ENCODE data around the gene ATOSB. TPM values are rescaled to one million over a fixed set of nuclear protein-coding genes. Genes with fewer than 3 reads are reported as not detected.

Gene ATOSB
- total and polyA plus RNA-seq, 9 of the 15 experiments (the other 6 are each of a cell fraction or from before 2014, with no cell fraction given), result 0.45 to 8.0 (median 4.2) TPM

DNA sequence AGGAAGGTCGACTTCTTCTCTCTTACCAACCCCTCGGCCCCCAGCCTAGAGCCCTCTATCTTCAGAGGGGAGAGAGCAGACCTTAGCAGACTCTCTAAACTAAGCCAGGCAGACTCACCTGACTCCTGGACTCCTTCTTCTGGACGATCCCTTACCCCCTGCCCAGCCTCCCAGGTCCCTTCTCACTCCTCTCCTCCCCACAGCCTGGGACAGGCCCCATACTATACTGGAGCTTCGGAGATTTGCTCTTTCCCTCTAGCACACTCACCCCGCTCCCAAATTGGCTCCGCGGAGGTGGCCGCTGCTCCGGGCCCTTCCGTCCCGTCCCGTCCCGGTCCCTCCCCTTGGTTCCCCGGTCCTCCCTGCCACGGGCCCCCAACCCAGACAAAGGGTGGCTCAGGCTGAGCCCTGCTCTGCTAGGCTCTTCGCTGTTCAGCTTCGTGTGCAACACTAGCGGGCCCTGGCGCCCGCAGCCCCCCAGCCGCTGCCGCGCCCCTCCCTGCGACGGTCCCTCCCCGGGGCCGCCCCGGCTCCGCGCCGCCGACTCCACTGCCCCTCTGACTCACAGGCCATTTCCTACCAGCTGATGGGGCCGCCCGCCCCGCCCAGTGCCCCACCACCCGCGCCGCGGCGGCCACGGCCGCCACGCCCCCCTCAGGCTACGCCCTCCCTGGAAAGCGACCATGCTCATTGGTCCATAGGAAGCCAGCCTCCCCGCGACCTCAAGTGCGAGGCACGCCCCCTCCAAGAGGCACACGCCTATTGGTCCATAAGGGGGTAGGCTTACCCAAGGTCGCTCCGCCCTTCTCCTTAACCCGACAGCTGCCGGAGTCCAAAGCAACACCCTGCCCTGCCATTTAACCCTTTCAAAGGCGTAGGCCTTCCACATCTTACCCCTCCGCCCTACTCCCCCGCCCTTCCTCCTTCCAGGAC is 4.4 kb downstream of the ATOSB start:
- Histone ChIP-seq H3K27me3 (ENCODE audit: control insufficient read depth in 2 of 2, insufficient read depth in 2 of 2, low read length in 2 of 2) (no peaks in the 10 kb centered on the region), H3K4me2 (ENCODE audit: insufficient read depth, low read length) (peak overlapping the region; percentile 82), H3K9me3 (replicated peaks; ENCODE audit: control insufficient read depth, insufficient read depth, low read depth, low read length) (no peaks in the 10 kb centered on the region), H3K4me3 (peak overlapping the region; percentile 65), H3K9ac (ENCODE audit: insufficient read depth in 1 of 2, low read depth in 2 of 2, low read length in 2 of 2) (peak overlapping the region; percentile 66 to 90), H3K36me3 (ENCODE audit: control insufficient read depth, insufficient read depth, low read length) (peaks cover 17% of the 10 kb centered on the region; the same call in 2 of the 3 replicates), H3K4me1 (replicated peaks in 1 of 2; ENCODE audit: control insufficient read depth in 2 of 2, insufficient read depth in 2 of 2, low read length in 2 of 2) (peaks cover 47 to 56% of the 10 kb centered on the region in 2 experiments), H3K27ac (ENCODE audit: extremely low read depth, low read depth, low read length) (peak overlapping the region; percentile 82), H3K9me1 (ENCODE audit: control insufficient read depth, insufficient read depth, low read length) (no peaks in the 10 kb centered on the region), H2AFZ (ENCODE audit: low read depth, low read length) (peak overlapping the region; percentile 66), H4K20me1 (replicated peaks; ENCODE audit: control insufficient read depth, insufficient read depth, low read length) (no peaks in the 10 kb centered on the region; the same call in 1 of the 2 replicates), H3K79me2 (ENCODE audit: control insufficient read depth, insufficient read depth, low read length) (peaks cover 47% of the 10 kb centered on the region)
- in situ Hi-C loops (cut with MboI) (no loop called here), intact Hi-C loops (cut with micrococcal nuclease) (no loop called here)
- POLR2A ChIA-PET, result interaction anchor here (0.6 to 1.2 kb wide), 3 partner anchors 12 to 682 kb away, joined by 3 read pairs; partner anchors contain the start of gene VCP
- DNase-seq (ENCODE audit: extremely low read depth in 1 of 4, low spot score in 3 of 4), result peak; percentile 84 to 97 (median 93)
- under 1% methylated on average over 28 of the region's 57 CpGs for WGBS (ENCODE audit: insufficient coverage, low coverage, missing lambda C conversion rate)
- no TSS peak for BruUV-seq (replicated peaks)
- ATAC-seq, result peak; percentile 83
- CTCF ChIA-PET (ENCODE audit: low intra/inter-chr PET ratio), result no interaction called here
- FAIRE-seq, result peak; percentile 99
- no peak for TF ChIP-seq ZNF12 (CRISPR knock-in tag; IDR thresholded peaks at IDR 0.05)
- peak; percentile 61 for TF ChIP-seq CCNT2 (IDR thresholded peaks at IDR 0.05; ENCODE audit: borderline replicate concordance, extremely low read depth, insufficient read length, low read depth, low read length)
- peak; percentile 46; the same call in 1 of the 2 replicates for TF ChIP-seq POLR2A (conservative IDR thresholded peaks at IDR 0.05)
- no peak for TF ChIP-seq MGA (IDR thresholded peaks at IDR 0.05)
- TF ChIP-seq, protein P1, sequence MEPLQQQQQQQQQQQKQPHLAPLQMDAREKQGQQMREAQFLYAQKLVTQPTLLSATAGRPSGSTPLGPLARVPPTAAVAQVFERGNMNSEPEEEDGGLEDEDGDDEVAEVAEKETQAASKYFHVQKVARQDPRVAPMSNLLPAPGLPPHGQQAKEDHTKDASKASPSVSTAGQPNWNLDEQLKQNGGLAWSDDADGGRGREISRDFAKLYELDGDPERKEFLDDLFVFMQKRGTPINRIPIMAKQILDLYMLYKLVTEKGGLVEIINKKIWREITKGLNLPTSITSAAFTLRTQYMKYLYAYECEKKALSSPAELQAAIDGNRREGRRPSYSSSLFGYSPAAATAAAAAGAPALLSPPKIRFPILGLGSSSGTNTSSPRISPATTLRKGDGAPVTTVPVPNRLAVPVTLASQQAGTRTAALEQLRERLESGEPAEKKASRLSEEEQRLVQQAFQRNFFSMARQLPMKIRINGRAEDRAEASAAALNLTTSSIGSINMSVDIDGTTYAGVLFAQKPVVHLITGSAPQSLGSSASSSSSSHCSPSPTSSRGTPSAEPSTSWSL (CRISPR knock-in tag; IDR thresholded peaks at IDR 0.05; ENCODE audit: borderline replicate concordance), result no peak
- peak; percentile 53; the same call in 1 of the 2 replicates for TF ChIP-seq CXXC5 (CRISPR knock-in tag; IDR thresholded peaks at IDR 0.05)
- peak in 1 of 2 experiments; percentile 24; a peak in 1 of 4 replicates for TF ChIP-seq HDAC1 (IDR thresholded peaks at IDR 0.05)
